ENCODE data around the gene SPATA13.

GRCh38 chr13:24195626-24196025 is 35.1 kb downstream of the SPATA13 start:
- TF ChIP-seq CTCF (IDR thresholded peaks at IDR 0.05; ENCODE audit: borderline replicate concordance, extremely low read depth, low read length, poor library complexity, severe bottlenecking) (no peak), EZH2 (IDR thresholded peaks at IDR 0.05; ENCODE audit: borderline replicate concordance, low read depth, low read length, severe bottlenecking) (no peak)

Data from DND-41 (cell line).